GM18868 (cell line): Measurements from ENCODE around the gene LMAN2L.

Experiments
- ATAC-seq: cut with Tn5 transposase; IDR thresholded peaks from one replicate; pipeline ENCODE4 v1.9.1; 2021; ENCODE audit warnings: mild to moderate bottlenecking, moderate library complexity; ENCODE audit not compliant: unreplicated experiment

LMAN2L gene, protein sequence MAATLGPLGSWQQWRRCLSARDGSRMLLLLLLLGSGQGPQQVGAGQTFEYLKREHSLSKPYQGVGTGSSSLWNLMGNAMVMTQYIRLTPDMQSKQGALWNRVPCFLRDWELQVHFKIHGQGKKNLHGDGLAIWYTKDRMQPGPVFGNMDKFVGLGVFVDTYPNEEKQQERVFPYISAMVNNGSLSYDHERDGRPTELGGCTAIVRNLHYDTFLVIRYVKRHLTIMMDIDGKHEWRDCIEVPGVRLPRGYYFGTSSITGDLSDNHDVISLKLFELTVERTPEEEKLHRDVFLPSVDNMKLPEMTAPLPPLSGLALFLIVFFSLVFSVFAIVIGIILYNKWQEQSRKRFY

DNA sequence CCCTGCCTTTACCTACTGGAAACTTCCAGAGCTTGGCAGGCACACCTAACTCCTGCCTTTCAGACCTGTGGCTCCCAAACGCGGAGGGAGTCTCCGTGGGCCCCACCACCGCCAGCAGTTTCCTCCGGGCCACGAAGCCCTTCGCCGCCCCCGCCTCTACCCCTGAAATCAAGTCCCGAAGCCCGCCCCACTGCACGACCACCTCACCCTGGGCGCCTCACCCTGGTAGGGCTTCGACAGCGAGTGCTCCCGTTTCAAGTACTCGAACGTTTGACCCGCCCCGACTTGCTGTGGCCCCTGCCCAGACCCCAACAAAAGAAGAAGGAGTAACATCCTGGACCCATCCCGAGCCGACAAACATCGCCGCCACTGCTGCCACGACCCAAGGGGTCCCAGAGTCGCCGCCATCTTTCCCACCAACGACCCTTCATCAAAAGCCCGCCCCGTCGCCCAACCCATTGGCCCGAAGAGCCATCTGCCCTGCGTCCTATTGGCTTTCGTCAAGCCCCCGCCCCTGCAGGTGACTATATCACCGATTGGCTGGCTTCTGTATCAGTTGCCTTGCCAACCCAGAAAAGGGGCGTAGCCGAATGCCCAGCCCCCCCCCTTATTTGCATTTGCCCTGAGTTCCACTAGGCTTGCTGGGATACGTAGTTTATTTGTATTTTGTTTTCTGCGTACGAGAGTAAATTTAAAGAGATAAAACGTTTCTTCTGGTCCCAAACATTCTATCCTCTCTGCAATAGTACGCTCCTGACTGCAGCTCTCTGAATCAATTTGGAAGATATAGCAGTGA lies at the start of gene LMAN2L:
Gene LMAN2L (minus strand): TSS at position 432 of the 796 bp plus-strand sequence. CDS start 24 bp downstream, at position 408.
- peak; percentile 98 for ATAC-seq

DNA sequence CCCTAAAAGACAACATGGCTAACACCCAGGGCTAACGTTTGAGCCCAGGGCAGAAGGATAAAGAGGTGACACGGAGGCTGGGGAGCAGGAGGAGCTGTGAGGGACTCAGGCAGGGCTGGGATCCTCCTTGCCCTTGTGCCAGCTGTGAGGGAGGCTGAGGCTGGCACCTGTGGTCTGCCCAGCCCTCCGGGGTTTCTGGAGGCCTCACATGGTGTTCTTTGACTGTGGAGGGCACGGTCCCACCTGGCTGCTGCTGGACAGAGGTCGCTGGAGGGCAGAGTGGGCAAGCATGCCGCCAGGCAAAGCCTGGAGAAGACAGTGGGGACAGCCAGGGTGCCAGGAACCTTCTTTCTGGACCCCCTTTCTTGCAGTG lies 49.4 kb upstream of the LMAN2L start:
- no peak for ATAC-seq

DNA sequence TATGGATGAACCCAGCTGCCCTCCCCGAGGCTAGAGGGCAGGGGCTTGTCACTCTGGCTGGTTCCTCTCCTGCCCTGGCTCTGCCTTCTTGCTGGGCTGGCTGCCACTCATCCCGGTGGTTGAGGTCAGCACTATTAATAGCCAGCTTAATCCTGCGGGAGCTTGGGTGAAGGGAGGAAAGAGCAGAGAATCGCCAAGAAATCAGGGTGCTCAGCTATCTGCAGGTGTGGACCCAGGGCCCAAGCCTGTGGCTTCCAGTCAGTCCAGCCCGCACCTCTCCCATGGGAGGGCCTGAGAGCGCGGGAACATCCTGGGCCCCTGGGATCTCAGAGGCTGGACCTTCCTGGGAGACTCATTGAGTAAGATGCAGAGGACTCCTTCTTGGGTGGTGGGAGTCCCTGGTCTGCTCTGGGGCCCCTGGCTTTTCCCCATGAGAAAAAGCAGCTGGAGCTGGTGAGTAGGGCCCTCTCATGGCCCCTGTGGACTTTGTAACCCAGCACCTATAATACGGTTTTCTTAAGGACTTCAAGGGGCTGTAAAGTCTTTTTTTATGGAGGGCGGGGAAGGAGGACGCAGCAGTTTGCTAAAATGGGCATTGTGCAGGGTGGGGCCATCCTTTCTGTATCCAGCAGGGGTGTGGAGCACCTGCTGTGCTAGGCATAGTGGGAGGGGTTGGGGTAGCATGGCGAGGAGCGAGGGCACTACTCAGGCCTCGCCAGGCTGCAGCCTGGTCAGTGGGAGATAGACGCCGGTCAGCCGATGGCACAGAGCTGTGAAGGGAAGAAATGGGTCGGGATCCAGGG lies 48.8 kb upstream of the LMAN2L start:
- no peak for ATAC-seq

DNA sequence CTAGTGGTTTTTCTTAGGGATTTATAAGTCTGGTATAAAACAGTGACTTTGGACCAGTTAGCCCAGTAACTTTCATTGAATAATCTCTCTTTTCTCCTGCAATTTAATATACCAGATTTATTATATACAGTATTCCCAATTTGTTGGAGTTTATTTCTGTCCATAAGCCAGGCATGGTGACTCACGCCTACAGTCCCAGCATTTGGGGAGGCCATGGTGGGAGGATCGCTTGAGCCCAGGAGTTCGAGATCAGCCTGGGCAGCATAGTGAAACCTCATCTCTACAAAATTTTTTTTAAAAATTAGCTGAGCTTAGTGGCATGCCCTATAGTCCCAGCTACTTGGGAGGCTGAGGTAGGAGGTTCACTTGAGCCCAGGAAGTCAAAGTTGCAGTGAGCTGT lies 47.5 kb upstream of the LMAN2L start:
- no peak for ATAC-seq

DNA sequence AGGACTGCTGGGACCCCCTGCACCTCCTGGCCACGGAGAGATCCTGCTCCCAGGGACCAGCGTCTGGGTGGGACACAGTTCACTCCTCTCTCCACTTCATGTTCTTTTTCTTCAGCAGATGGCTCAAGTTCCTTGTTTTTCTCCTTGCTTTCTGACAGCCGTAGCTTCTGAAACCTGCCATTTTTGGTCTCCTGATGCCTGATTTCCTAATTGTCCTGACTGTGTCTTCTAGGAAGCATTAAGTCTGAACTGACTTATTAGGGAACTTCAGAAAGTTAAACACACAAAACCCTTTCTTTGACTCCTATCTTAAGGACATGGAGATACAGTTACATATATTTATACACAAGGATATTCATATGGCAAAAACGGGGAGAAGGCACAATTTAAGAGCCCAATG lies 43.5 kb upstream of the LMAN2L start:
- no peak for ATAC-seq

DNA sequence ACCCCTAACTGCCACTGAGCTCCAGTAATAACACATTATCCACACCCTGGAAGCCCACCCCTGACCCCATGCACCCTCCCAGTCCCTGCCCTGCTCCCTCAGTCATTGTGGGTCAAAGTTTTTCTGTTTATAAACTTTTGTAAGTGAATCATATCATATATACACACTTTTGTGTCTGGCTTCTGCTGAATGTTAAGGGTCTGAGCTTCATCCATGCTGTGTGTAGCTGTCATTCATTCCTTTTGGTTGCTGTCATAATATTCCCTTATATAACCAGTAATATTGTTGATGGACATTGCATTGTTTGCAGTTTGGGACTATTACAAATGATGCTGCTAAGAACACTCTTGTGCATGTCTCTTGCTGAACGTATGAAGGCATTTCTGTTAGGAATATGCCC lies 35.3 kb upstream of the LMAN2L start:
- ATAC-seq = no peak

DNA sequence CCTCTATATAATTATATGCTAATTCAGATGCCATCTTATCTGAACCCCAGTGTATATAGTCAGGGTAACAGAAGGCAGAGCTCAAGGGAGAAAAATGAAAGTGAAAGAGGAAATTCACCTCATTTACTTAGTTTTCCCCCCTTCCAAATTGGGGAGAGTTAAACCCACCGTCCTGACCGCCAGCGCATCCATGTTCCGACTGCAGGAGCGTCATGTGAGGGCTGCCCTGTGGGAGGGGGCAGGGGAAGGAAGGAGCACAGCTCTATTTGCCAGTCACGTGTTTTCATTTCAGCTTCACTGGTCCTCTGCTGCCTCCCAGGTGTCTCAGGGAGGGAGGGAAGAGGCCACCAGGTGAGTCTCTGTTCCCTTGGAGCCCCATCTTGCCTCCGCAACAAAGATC lies 34.1 kb upstream of the LMAN2L start:
- no peak for ATAC-seq

DNA sequence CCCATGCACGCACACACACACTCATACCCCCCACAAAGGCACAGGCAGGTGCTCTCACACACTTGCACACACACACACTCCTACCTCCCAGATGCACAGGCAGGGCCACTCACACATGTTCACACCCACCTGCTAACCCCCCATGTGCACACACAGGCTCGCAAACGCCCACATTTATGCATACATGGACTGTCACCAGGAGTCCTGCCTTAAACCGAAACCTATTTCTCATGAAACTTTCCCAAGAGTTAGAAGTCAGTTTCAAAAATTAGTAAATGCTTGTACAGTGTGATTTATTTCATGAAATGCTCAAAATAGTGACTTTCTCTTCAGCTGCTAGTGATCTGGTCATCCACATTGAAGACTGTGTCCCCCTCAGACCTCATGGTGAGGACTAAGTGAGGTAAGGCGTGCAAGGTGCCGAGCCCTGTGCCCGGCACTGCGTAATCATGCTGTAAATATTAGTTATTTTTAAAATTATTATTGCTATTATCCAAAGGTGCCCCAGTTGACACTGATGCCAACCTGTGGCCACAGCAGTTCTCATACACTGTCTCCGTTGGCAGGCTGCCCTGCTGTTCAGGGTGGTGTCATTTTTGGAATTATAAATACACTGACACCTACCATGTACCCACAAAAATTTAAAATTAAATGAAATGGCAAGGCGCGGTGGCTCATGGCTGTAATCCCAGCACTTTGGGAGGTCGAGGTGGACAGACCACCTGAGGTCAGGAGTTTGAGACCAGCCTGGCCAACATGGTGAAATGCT lies 33.2 kb upstream of the LMAN2L start:
- peak; percentile 43 for ATAC-seq

DNA sequence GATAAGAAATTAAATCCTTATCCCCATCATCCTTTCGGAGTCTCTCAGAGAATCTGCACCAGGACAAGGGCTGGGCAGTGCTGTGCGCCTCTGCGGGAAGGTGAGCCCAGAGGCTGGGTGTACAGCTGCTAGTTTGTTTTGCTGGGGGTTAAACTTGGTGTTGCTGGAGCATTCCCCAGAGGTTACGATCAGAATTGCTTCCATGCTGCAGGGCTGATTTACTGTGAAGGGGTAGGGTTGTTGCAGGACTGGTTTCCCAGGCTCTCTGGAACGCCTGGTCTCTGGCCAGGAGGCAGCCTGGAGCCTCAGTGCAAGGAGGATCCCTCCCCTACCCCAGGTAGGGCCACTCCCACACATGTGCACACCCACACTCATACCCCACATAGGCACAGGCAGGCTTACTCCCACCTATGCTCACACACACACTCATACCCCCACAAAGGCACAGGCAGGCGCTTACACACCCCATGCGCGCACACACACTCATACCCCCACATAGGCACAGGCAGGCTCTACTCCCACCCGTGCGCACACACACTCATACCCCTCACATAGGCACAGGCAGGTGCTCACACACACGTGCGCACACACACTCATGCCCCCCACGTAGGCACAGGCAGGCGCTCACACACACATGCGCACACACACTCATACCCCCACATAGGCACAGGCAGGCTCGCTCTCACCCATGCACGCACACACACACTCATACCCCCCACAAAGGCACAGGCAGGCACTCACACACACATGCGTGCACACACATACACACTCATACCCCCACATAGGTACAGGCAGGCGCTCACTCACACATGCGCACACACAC lies 32.1 kb upstream of the LMAN2L start:
- ATAC-seq = no peak

DNA sequence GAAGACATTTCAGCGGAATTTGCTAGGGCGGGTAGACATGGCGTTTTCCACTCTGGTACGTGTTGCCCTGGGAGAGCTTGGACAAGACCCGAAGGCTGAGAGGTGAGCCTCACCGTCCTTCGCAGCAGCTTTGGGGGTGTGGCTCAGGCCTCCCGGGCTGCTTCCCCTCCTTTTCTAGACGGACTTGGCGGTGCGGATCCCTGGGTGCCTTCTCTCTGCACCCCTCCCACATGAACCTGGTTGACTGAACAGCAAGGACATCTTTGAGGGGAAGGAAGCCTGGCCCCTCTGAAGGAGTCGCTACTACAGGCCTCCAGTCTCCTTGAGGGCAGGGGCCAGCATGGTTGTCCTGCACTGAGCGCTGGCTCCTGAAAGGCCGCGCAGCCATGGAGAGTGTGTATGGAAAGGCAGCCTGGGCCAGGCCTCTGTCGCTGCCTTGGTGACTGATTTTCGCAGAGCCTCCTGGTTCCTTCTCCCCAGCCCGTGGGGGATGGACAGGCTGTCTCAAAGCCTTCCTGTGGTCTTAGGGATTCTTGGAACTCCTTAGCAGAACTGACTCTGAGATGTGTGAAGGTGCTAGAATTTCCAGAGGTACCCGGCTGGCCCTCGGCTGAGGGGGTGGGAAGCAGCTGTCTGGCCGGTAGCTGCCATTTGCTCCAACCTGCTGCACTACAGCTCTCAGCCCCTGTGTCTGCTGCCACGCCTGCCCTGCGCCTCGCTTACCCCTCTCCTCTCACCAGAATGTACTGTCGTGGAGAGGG lies 30.8 kb upstream of the LMAN2L start:
- no peak for ATAC-seq

DNA sequence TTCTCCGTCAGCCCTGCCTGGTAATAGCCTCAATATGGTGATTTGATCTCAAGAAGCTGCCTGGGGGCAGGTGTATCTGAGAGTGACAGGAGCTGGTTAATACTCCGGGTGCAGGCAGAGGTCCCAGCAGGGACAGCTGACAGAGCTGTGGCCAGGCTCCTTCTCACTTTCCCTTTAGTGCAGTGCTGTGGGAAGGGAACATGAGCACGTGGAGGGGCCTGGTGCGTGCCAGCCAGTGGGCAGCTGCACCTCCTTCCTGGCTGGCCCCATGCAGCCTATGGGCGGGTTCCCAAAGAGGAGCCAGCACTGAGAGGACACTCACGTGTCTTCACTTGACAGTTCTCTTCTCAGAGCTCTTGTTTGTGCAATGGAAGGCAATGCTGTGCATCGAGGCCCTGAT lies 29.9 kb upstream of the LMAN2L start:
- ATAC-seq = no peak

DNA sequence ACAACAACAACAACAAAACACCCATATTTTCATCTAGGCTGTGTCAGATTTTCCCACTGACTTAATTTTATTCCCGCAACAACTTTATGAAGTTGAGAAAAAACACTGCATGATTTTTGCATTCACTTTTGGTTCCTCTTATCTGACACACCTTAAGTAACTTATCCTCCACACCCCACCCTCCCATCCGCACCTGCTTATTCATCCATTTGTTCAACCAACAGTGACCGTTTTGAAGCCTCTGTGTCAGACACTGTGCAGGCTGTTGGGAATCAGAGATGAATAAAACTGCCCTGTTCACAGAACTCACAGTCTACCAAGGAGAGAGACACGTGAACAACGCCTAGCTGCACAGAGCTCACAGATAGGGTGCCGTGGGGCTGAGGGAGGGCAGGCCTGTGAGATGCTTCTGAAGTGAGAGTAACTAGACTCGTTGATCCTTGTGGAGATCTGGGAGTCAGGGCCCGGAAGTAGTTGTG lies 28.3 kb upstream of the LMAN2L start:
- ATAC-seq = peak; percentile 52

DNA sequence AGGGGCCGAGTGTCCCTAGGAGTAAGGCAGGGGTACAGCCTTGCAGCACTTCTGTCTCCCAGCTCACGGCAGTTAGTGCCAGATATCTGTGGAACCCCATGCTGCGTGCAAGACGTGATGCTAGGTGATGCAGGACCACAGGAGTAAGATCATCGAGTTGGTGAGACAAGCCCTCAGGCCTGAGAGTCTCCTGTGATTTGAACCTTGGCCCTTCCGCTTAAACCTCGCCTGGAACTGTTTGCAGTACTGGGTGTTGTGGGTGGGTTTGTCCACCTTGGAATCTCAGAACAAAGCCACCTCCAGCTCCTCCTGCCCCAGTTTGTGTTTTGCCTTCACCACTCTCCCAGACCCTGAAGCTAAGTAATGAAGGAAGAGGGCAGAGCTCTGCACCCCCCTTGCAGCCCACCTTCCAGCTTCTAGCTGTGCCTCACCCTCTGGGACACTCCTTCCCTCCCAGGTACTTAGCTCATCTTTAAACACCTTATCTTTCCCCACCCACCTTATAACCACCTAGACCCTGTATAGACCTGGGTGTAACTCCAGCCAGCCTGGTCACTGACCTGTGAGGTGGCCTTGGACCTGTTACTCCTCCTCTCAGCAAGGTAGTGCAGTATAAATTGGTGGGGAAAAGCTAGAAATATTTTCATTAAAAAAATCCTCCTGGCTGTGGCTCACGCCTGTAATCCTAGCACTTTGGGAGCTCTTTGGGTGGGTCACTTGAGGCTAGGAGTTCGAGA lies 27.4 kb upstream of the LMAN2L start:
- ATAC-seq = no peak

DNA sequence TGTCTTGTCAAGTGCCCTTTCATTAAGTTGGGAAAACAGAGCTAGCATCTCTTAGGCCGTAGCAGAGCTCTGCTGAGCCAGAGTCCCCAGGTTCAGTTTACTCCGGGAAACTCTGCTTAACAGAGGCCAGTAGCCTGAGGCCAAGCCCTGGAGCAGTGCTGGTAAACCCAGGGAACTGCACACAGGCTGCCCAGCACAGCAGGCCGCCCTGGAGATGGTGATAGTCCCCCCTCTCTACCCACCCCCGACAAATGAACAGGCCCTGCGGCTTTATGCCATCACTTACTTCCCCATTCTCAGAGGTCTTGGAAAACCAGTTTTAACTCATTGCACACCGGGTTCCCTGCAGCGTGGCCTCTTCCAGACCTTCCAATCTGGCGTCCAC lies 24.4 kb upstream of the LMAN2L start:
- no peak for ATAC-seq

DNA sequence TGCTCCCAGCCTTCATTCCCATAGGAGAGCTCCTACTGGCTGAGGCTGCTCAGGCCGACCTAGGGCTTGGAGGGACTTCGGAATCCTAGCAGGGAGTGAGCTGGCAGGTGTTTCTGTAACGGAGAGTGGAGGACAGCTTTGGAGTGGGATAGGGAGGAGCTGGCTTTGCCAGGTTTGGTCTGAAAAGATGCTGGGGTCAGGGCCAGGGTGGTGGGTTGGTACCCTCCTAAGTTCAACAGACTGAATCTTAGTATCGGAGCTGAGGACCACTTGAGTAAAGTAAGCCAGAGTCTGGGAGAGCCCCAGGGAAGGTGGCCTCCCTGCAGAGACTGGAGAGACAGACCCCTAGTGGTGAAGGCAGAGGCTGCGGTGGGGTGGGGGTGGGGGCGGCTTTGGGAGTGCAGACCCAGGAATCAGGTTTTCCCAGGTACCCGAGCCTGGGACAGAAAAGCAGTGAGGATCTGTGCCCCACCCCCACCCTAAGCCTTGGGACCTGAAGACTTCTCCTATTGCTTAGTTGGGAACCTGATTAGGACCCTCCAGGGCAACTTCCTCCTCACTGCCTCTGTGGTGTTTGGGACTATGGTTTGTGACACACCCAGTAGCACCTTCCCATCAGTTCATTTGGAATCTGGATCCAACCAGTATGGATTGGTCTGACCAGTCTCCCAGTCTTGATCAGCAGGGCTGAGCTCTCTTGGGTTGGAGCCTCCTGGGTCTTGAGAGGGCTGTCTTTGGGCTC lies 23.8 kb upstream of the LMAN2L start:
- ATAC-seq = no peak

DNA sequence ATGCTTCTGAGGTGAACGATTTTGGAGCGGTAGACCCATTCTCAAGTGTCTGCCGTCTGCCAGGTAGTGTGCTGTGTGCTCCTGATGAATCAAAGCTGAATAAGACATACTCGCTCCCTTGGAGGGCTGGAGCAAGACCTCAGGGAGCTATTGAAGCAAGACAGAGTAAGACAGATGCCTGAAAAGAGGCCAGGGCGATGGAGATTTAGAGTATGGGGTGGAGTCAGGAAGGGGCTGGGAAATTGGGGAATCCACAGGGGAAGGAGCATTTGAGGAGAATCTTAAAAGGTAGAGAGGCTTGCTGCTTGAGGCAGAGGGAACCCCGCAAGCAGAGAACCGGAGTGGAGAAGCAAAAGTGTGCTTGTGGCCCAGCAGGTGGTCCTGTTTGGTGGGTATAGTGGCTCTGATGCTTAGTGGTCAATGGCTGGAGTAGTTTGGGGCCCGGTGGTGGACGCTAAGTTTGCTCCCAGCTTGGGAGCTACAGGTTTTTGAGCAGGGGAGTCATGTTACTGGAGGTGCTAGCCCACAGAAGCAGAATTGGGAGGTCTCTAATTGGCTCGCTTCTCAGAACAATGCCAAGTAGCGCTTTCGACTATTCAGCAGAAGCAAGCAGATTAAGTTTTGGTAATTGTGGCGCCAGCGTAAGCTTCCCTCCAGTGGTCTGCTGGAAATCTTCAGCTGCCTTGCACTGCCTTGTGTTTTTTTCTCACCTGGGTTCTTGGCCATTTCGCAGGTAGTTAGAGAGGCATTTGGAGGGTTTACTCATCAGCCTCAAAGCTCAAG lies 22.9 kb upstream of the LMAN2L start:
- ATAC-seq = no peak
